Measurements from ENCODE around the gene PIGL. TPM values are rescaled to one million over a fixed set of nuclear protein-coding genes. Genes with fewer than 3 reads are reported as not detected.
"Not testable (repeated sequence)": the region's sequence is repeated elsewhere in the genome, so short reads cannot be mapped to it uniquely, and the experiment has no call there.

The PIGL gene
- total and polyA plus RNA-seq, 2 experiments from 2014 or later, result 10.9 to 15.4 TPM

GRCh38 chr17:16197276-16197675 is 19.7 kb upstream of the PIGL start:
- peaks cover 100% of the 10 kb centered on the region for H3K79me2 ChIP-seq (ENCODE audit: insufficient read depth)
- 95 to 100% methylated on average over 1 of the region's 1 CpG for WGBS, 2 experiments (ENCODE audit: low coverage in 1 of 2, low lambda C conversion rate in 2 of 2, missing lambda C conversion rate in 2 of 2)

GRCh38 chr17:16199093-16199492 is 17.9 kb upstream of the PIGL start:
- Histone ChIP-seq H3K9ac (no peak overlapping the region), H3K4me2 (ENCODE audit: unreplicated experiment) (peak overlapping the region; percentile 16), H3K79me2 (ENCODE audit: insufficient read depth) (peaks cover 100% of the 10 kb centered on the region), H3F3A (ENCODE audit: insufficient read depth) (no peaks in the 10 kb centered on the region; the same call in 1 of the 2 replicates), H4K20me1 (ENCODE audit: insufficient read depth) (peaks cover 9% of the 10 kb centered on the region), H3K27me3 (replicated peaks; ENCODE audit: insufficient read depth) (no peaks in the 10 kb centered on the region), H3K4me1 (ENCODE audit: insufficient read depth) (peaks cover 17% of the 10 kb centered on the region), H3K9me3 (ENCODE audit: low read depth) (no peaks in the 10 kb centered on the region), H2AFZ (no peak overlapping the region), H3K9me2 (ENCODE audit: insufficient read depth) (no peaks in the 10 kb centered on the region), H3K36me3 (ENCODE audit: low read depth) (peaks cover 8% of the 10 kb centered on the region; the same call in 1 of the 2 replicates), H3K27ac (no peak overlapping the region), H3K4me3 (no peak overlapping the region)
- no peak for TF ChIP-seq EZH2phosphoT487 (IDR thresholded peaks at IDR 0.05; ENCODE audit: insufficient read depth, low read depth)
- TF ChIP-seq EZH2 (IDR thresholded peaks at IDR 0.05; ENCODE audit: insufficient read depth, poor library complexity, severe bottlenecking), result no peak
- WGBS, 2 experiments (ENCODE audit: low coverage in 1 of 2, low lambda C conversion rate in 2 of 2, missing lambda C conversion rate in 2 of 2), result 63 to 66% methylated on average over 6 of the region's 6 CpGs
- no peak for DNase-seq
- in situ Hi-C loops (cut with MboI), result no loop called here

More at GRCh38 chr17:16197276-16197675, 19.7 kb upstream of the PIGL start:
- no peaks in the 10 kb centered on the region for H3K9me2 ChIP-seq (ENCODE audit: insufficient read depth)
- H3F3A ChIP-seq (ENCODE audit: insufficient read depth), result no peaks in the 10 kb centered on the region; the same call in 1 of the 2 replicates
- no peak overlapping the region for H3K27ac ChIP-seq
- no peaks in the 10 kb centered on the region for H3K9me3 ChIP-seq (ENCODE audit: low read depth)
- H3K4me3 ChIP-seq, result no peak overlapping the region
- H3K4me2 ChIP-seq (ENCODE audit: unreplicated experiment), result no peak overlapping the region
- no peak overlapping the region for H2AFZ ChIP-seq
- H3K4me1 ChIP-seq (ENCODE audit: insufficient read depth), result peaks cover 7% of the 10 kb centered on the region
- no peak for TF ChIP-seq EZH2 (IDR thresholded peaks at IDR 0.05; ENCODE audit: insufficient read depth, poor library complexity, severe bottlenecking)
- no peak for TF ChIP-seq EZH2phosphoT487 (IDR thresholded peaks at IDR 0.05; ENCODE audit: insufficient read depth, low read depth)
- no peak for DNase-seq
- no peak overlapping the region for H3K9ac ChIP-seq
- peaks cover 9% of the 10 kb centered on the region for H4K20me1 ChIP-seq (ENCODE audit: insufficient read depth)
- in situ Hi-C loops (cut with MboI), result no loop called here
- H3K36me3 ChIP-seq (ENCODE audit: low read depth), result peaks cover 19% of the 10 kb centered on the region
- H3K27me3 ChIP-seq (replicated peaks; ENCODE audit: insufficient read depth), result no peaks in the 10 kb centered on the region

GRCh38 chr17:16201693-16202131 is 15.3 kb upstream of the PIGL start:
- Histone ChIP-seq H3K79me2 (ENCODE audit: insufficient read depth) (peaks cover 100% of the 10 kb centered on the region), H3K4me1 (ENCODE audit: insufficient read depth) (peaks cover 17% of the 10 kb centered on the region)
- H3K4me3 ChIP-seq; in situ Hi-C loops (cut with MboI); H3K27ac ChIP-seq; H3K9ac ChIP-seq; H4K20me1 ChIP-seq (ENCODE audit: insufficient read depth); H3K36me3 ChIP-seq (ENCODE audit: low read depth); H3K9me3 ChIP-seq (ENCODE audit: low read depth); H2AFZ ChIP-seq; H3K4me2 ChIP-seq (ENCODE audit: unreplicated experiment); DNase-seq; H3K27me3 ChIP-seq (replicated peaks; ENCODE audit: insufficient read depth); H3F3A ChIP-seq (ENCODE audit: insufficient read depth); H3K9me2 ChIP-seq (ENCODE audit: insufficient read depth): not testable (repeated sequence)
- 86 to 91% methylated on average over 11 to 13 of the region's 13 CpGs for WGBS, 2 experiments (ENCODE audit: low coverage in 1 of 2, low lambda C conversion rate in 2 of 2, missing lambda C conversion rate in 2 of 2)

GRCh38 chr17:16202554-16203500 is 14.2 kb upstream of the PIGL start:
- H3K4me3 ChIP-seq, result 0 out of 2 replicates have a peak overlapping the region, but pooled peaks have one; percentile 10
- in situ Hi-C loops (cut with MboI); H3K27me3 ChIP-seq (replicated peaks; ENCODE audit: insufficient read depth); H3K9me2 ChIP-seq (ENCODE audit: insufficient read depth); H3F3A ChIP-seq (ENCODE audit: insufficient read depth); H3K9me3 ChIP-seq (ENCODE audit: low read depth); H4K20me1 ChIP-seq (ENCODE audit: insufficient read depth); H3K36me3 ChIP-seq (ENCODE audit: low read depth): not testable (repeated sequence)
- H3K4me2 ChIP-seq (ENCODE audit: unreplicated experiment), result peak overlapping the region; percentile 26
- DNase-seq, result peak; percentile 43
- peaks cover 17% of the 10 kb centered on the region for H3K4me1 ChIP-seq (ENCODE audit: insufficient read depth)
- H3K9ac ChIP-seq, result peak overlapping the region; percentile 52
- 34 to 39% methylated on average over 5 of the region's 5 CpGs for WGBS, 2 experiments (ENCODE audit: low coverage in 1 of 2, low lambda C conversion rate in 2 of 2, missing lambda C conversion rate in 2 of 2)
- peak overlapping the region; percentile 35 for H2AFZ ChIP-seq
- H3K27ac ChIP-seq, result peak overlapping the region; percentile 66
- H3K79me2 ChIP-seq (ENCODE audit: insufficient read depth), result peaks cover 100% of the 10 kb centered on the region

- H3F3A ChIP-seq (ENCODE audit: insufficient read depth); DNase-seq; H3K27me3 ChIP-seq (replicated peaks; ENCODE audit: insufficient read depth); H2AFZ ChIP-seq; H3K36me3 ChIP-seq (ENCODE audit: low read depth); H3K9me2 ChIP-seq (ENCODE audit: insufficient read depth); H3K4me2 ChIP-seq (ENCODE audit: unreplicated experiment); H4K20me1 ChIP-seq (ENCODE audit: insufficient read depth); H3K9ac ChIP-seq; H3K4me3 ChIP-seq; H3K9me3 ChIP-seq (ENCODE audit: low read depth); in situ Hi-C loops (cut with MboI); H3K27ac ChIP-seq: not testable (repeated sequence)
- H3K79me2 ChIP-seq (ENCODE audit: insufficient read depth), result peaks cover 100% of the 10 kb centered on the region
- WGBS, 2 experiments (ENCODE audit: low coverage in 1 of 2, low lambda C conversion rate in 2 of 2, missing lambda C conversion rate in 2 of 2), result 76 to 78% methylated on average over 6 of the region's 6 CpGs
- peaks cover 23% of the 10 kb centered on the region for H3K4me1 ChIP-seq (ENCODE audit: insufficient read depth)
Measured at GRCh38 chr17:16204763-16205162, 12.2 kb upstream of the PIGL start.
